Measurements from ENCODE around the gene RAPGEF4.

Gene RAPGEF4

GRCh38 chr2:172849519-172850217, 114.0 kb downstream of the RAPGEF4 start:
- no peak for DNase-seq (ENCODE audit: low read depth)
- no peak for TF ChIP-seq CTCF (IDR thresholded peaks at IDR 0.05; ENCODE audit: control insufficient read depth, extremely low read depth, insufficient read depth)
- no peak overlapping the region for H3K4me3 ChIP-seq (ENCODE audit: low read depth, low read length)

GRCh38 chr2:172855588-172855987, 119.9 kb downstream of the RAPGEF4 start:
- no peak for TF ChIP-seq CTCF (IDR thresholded peaks at IDR 0.05; ENCODE audit: control insufficient read depth, extremely low read depth, insufficient read depth)
- H3K4me3 ChIP-seq (ENCODE audit: low read depth, low read length) = no peak overlapping the region
- DNase-seq (ENCODE audit: low read depth) = no peak

- DNase-seq (ENCODE audit: low read depth) = no peak
- no peak overlapping the region for H3K4me3 ChIP-seq (ENCODE audit: low read depth, low read length)
- TF ChIP-seq CTCF (IDR thresholded peaks at IDR 0.05; ENCODE audit: control insufficient read depth, extremely low read depth, insufficient read depth) = no peak
These were observed 121.0 kb downstream of the RAPGEF4 start for GRCh38 chr2:172856606-172857005.

GRCh38 chr2:172858473-172858745, 122.8 kb downstream of the RAPGEF4 start:
- no peak for TF ChIP-seq CTCF (IDR thresholded peaks at IDR 0.05; ENCODE audit: control insufficient read depth, extremely low read depth, insufficient read depth)

GRCh38 chr2:172859581-172860335, 124.1 kb downstream of the RAPGEF4 start:
- TF ChIP-seq CTCF (IDR thresholded peaks at IDR 0.05; ENCODE audit: control insufficient read depth, extremely low read depth, insufficient read depth) = no peak
- no peak for DNase-seq (ENCODE audit: low read depth)
- H3K4me3 ChIP-seq (ENCODE audit: low read depth, low read length) = 0 out of 2 replicates have a peak overlapping the region, but pooled peaks have one; percentile 1

More at GRCh38 chr2:172858473-172858745, 122.8 kb downstream of the RAPGEF4 start:
- no peak overlapping the region for H3K4me3 ChIP-seq (ENCODE audit: low read depth, low read length)
- DNase-seq (ENCODE audit: low read depth) = no peak

GRCh38 chr2:172860336-172860707, 124.7 kb downstream of the RAPGEF4 start:
- no peak for DNase-seq (ENCODE audit: low read depth)
- no peak for TF ChIP-seq CTCF (IDR thresholded peaks at IDR 0.05; ENCODE audit: control insufficient read depth, extremely low read depth, insufficient read depth)
- no peak overlapping the region for H3K4me3 ChIP-seq (ENCODE audit: low read depth, low read length)
